PC-3 (cell line): ENCODE measurements around the gene TAOK1. TPM values are rescaled to one million over a fixed set of nuclear protein-coding genes. Genes with fewer than 3 reads are reported as not detected.

Experiments used
- ATAC-seq: fragments of 200-7000 bp; cut with Tn5 transposase; 2 replicates; pipeline ENCODE4 v1.9.1; 2020; ENCODE audit warnings: mild to moderate bottlenecking, moderate library complexity
- BruUV-seq: library from RNA; stranded (reverse); fragments of 400-500 nt; replicated peaks from 2 replicates; lab custom pipeline; 2021; lab: Mats Ljungman, UMichigan
- CTCF ChIA-PET: fragments of 300-600 bp; sonication (Branson Sonifier 250); formaldehyde crosslinking; loops from one replicate; lab custom pipeline; 2022; ENCODE audit warnings: antibody characterized with exemption; lab: Charles Lee
- POLR2A ChIA-PET: fragments of 300-600 bp; sonication (Branson Sonifier 250); formaldehyde crosslinking; loops from one replicate; lab custom pipeline; 2022; ENCODE audit warnings: antibody characterized with exemption; ENCODE audit not compliant: unreplicated experiment; lab: Charles Lee
- DNase-seq: peaks from one replicate; pipeline ENCODE4 v3.0.0-alpha.2; 2015
- H2AFZ ChIP-seq: fragments of 300-600 bp; sonication (generic); 2 replicates; pipeline ENCODE4 v1.6.0; 2016; ENCODE audit warnings: antibody characterized with exemption, low read length
- H3F3A ChIP-seq: fragments of 300-600 bp; sonication (generic); one replicate; pipeline ENCODE4 v1.6.0; 2017; ENCODE audit warnings: antibody characterized with exemption, low read length, control low read depth, mild to moderate bottlenecking; ENCODE audit not compliant: unreplicated experiment
- H3K27ac ChIP-seq: fragments of 300-600 bp; sonication (generic); 2 replicates; pipeline ENCODE4 v1.5.1; 2016; ENCODE audit warnings: mild to moderate bottlenecking, low read length
- H3K27me3 ChIP-seq: fragments of 300-600 bp; sonication (generic); 2 replicates; pipeline ENCODE4 v1.6.1; 2016; ENCODE audit warnings: low read length, mixed read lengths
- H3K36me3 ChIP-seq: fragments of 300-600 bp; sonication (generic); 2 replicates; pipeline ENCODE4 v1.6.1; 2016; ENCODE audit warnings: low read depth, mixed run types, low read length, mixed read lengths
- H3K4me1 ChIP-seq: fragments of 300-600 bp; sonication (generic); 2 replicates; pipeline ENCODE4 v1.5.1; 2016; ENCODE audit warnings: low read length; ENCODE audit not compliant: insufficient read depth
- H3K4me2 ChIP-seq: fragments of 300-600 bp; sonication (generic); 2 replicates; pipeline ENCODE4 v1.6.0; 2016; ENCODE audit warnings: low read length
- H3K4me3 ChIP-seq: fragments of 300-600 bp; sonication (generic); 2 replicates; pipeline ENCODE4 v1.5.1; 2016; ENCODE audit warnings: mild to moderate bottlenecking, low read length, mixed read lengths
- H3K79me2 ChIP-seq: fragments of 300-600 bp; sonication (generic); 2 replicates; pipeline ENCODE4 v1.6.1; 2017; ENCODE audit warnings: low read length, mixed read lengths
- H3K9ac ChIP-seq: fragments of 300-600 bp; sonication (generic); 2 replicates; pipeline ENCODE4 v1.6.0; 2016; ENCODE audit warnings: mild to moderate bottlenecking, low read length
- H3K9me2 ChIP-seq: fragments of 300-600 bp; sonication (generic); replicated peaks from 2 replicates; pipeline ENCODE4 v1.6.1; 2016; ENCODE audit warnings: mixed run types, low read length, mixed read lengths
- H3K9me3 ChIP-seq: fragments of 300-600 bp; sonication (generic); 2 replicates; pipeline ENCODE4 v1.6.1; 2016; ENCODE audit warnings: low read length, mixed read lengths
- H4K20me1 ChIP-seq: fragments of 300-600 bp; sonication (generic); 2 replicates; pipeline ENCODE4 v1.6.1; 2016; ENCODE audit warnings: low read length, mixed read lengths
- CTCF ChIP-seq: fragments of 300-600 bp; sonication (generic); conservative IDR thresholded peaks from 2 replicates; pipeline ENCODE4 v1.5.1; 2017; ENCODE audit warnings: antibody characterized with exemption, low read depth, mild to moderate bottlenecking, low read length
- EZH2 ChIP-seq: fragments of 300-600 bp; sonication (generic); IDR thresholded peaks from one replicate; pipeline ENCODE4 v1.6.1; 2017; ENCODE audit warnings: antibody characterized with exemption, mild to moderate bottlenecking, low read length; ENCODE audit not compliant: unreplicated experiment
- EZH2phosphoT487 ChIP-seq: fragments of 300-600 bp; sonication (generic); IDR thresholded peaks from 2 replicates; pipeline ENCODE4 v1.6.1; 2018; ENCODE audit warnings: mild to moderate bottlenecking, antibody characterized with exemption, low read length, borderline replicate concordance
- intact Hi-C: fragments of 100-400 bp; cut with micrococcal nuclease; formaldehyde crosslinking; loops from 2 replicates; pipeline ENCODE4 v1.9.0; 2023
- total RNA-seq: library from RNA; depleted of rRNA; stranded (reverse); fragments of >200 nt; gene quantifications from 2 replicates; pipeline ENCODE4 v1.2.3, GENCODE V29; 2014

Gene TAOK1
- total RNA-seq, 1 experiment from 2014 or later, result 17.3 TPM

DNA sequence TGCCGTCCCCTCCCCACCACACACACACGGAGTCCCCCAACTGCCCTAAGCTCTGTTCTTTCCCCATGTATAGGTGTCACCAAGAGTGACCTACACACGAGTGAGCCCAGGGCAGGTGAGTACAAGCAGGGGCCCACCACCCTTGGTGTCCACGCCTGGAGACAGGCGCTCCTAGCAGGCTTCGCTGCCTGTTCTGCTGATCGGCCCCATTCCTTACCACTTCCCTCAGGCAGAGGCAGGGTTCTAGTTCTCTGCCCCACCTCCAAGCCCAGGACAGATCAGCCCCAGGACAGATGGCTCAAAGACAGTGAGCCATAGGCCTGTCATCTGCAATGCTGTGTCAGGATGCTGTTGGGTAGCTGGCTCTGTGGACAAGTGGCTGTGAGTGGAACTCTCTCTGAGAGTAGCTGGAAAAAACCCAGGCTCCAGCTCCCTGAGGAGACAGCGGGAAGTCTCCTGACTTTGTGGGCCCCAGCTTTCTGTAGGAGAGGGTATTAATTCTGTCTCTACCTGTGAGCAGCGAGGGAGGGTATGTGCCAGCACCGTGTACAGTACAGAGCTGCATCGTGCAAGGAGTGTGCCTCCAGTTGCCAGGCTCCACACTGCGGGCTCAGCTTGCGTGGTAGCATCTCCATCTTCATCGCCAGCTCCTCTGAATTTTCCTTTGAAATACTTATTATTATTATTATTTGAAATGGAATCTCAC is 179.2 kb downstream of the TAOK1 start:
- peak overlapping the region; percentile 88 for H2AFZ ChIP-seq
- H3K9ac ChIP-seq, result peak overlapping the region; percentile 57; the same call in 1 of the 2 replicates
- DNase-seq (peak; percentile 42), ATAC-seq (0 out of 2 replicates have a peak, but pooled peaks have one; percentile 0)
- intact Hi-C loops, result no loop called here
- BruUV-seq, result TSS peak; percentile 35
- peaks cover 7% of the 10 kb centered on the region; the same call in 1 of the 2 replicates for H3K4me1 ChIP-seq
- H3K9me2 ChIP-seq, result no peaks in the 10 kb centered on the region
- H3K36me3 ChIP-seq, result no peaks in the 10 kb centered on the region
- H3F3A ChIP-seq, result no peaks in the 10 kb centered on the region
- CTCF ChIA-PET, result interaction anchor here (0.7 to 0.9 kb wide), 2 partner anchors 12 to 48 kb away, joined by 3 read pairs; no protein-coding TSS in a partner anchor
- no peaks in the 10 kb centered on the region for H3K9me3 ChIP-seq
- H3K27me3 ChIP-seq, result no peaks in the 10 kb centered on the region
- TF ChIP-seq CTCF, result no peak
- TF ChIP-seq EZH2, result no peak
- no peak for TF ChIP-seq EZH2phosphoT487
- H3K4me3 ChIP-seq, result peak overlapping the region; percentile 85
- POLR2A ChIA-PET, result no interaction called here
- peak overlapping the region; percentile 91 for H3K4me2 ChIP-seq
- no peak overlapping the region for H3K27ac ChIP-seq
- H3K79me2 ChIP-seq, result no peaks in the 10 kb centered on the region
- H4K20me1 ChIP-seq, result no peaks in the 10 kb centered on the region

DNA sequence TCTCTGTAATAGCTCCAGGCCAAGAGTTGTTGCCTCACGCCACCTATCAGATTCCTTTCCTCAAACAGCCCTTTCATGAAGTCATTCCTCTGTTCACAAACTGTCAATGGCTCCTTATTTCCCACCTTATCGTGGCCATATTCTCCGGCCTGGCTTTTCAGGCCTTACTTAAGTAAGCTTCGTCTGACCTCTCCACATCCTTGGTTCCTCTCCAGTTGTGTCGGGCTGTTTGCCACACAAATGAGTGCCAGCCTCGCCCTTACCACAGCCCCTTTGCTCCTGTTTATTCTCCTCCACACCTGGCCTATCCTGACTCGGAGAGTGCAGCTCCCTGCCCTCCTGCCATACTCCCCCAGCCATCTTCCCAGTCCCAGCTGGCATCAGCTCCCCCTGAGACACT is 180.4 kb downstream of the TAOK1 start:
- no peaks in the 10 kb centered on the region for H3K9me2 ChIP-seq
- CTCF ChIA-PET, result no interaction called here
- no peak overlapping the region for H3K27ac ChIP-seq
- no peaks in the 10 kb centered on the region for H3K27me3 ChIP-seq
- no peak overlapping the region for H3K4me2 ChIP-seq
- H2AFZ ChIP-seq, result no peak overlapping the region
- H4K20me1 ChIP-seq, result no peaks in the 10 kb centered on the region
- no peak overlapping the region for H3K9ac ChIP-seq
- no peaks in the 10 kb centered on the region for H3K9me3 ChIP-seq
- TSS peak; percentile 20 for BruUV-seq
- ATAC-seq, result no peak
- no peak overlapping the region for H3K4me3 ChIP-seq
- no peaks in the 10 kb centered on the region for H3K36me3 ChIP-seq
- no peaks in the 10 kb centered on the region for H3F3A ChIP-seq
- peaks cover 7% of the 10 kb centered on the region; the same call in 1 of the 2 replicates for H3K4me1 ChIP-seq
- intact Hi-C loops, result no loop called here
- POLR2A ChIA-PET, result no interaction called here
- DNase-seq, result no peak
- TF ChIP-seq EZH2 (no peak), CTCF (no peak), EZH2phosphoT487 (no peak)
- H3K79me2 ChIP-seq, result no peaks in the 10 kb centered on the region

GRCh38 chr17:29571486-29571882 is 181.3 kb downstream of the TAOK1 start:
- TF ChIP-seq EZH2phosphoT487 (no peak), CTCF (no peak), EZH2 (no peak)
- POLR2A ChIA-PET, result no interaction called here

More at GRCh38 chr17:29571486-29571882, 181.3 kb downstream of the TAOK1 start:
- Histone ChIP-seq H3K36me3 (no peaks in the 10 kb centered on the region), H3K4me1 (peaks cover 7% of the 10 kb centered on the region; the same call in 1 of the 2 replicates), H3K9me3 (no peaks in the 10 kb centered on the region), H4K20me1 (no peaks in the 10 kb centered on the region), H3K4me2 (no peak overlapping the region), H3K27ac (no peak overlapping the region), H3F3A (no peaks in the 10 kb centered on the region), H3K9ac (no peak overlapping the region), H2AFZ (no peak overlapping the region), H3K9me2 (no peaks in the 10 kb centered on the region), H3K4me3 (no peak overlapping the region), H3K27me3 (no peaks in the 10 kb centered on the region), H3K79me2 (no peaks in the 10 kb centered on the region)
- intact Hi-C loops, result no loop called here
- no peak for ATAC-seq
- DNase-seq, result no peak
- CTCF ChIA-PET, result no interaction called here
- no TSS peak for BruUV-seq
